ENCODE data around the gene FBP1. TPM values are rescaled to one million over a fixed set of nuclear protein-coding genes. Genes with fewer than 3 reads are reported as not detected.
"Not testable (repeated sequence)": the region's sequence is repeated elsewhere in the genome, so short reads cannot be mapped to it uniquely, and the experiment has no call there.

Gene FBP1
- total RNA-seq, 1 donor from 2014 or later = 13.6 TPM

- no peak for DNase-seq (ENCODE audit: low spot score)
- ATAC-seq = no peak
- intact Hi-C loops (cut with DNase I) = no loop called here
These were observed 12.0 kb downstream of the FBP1 start for GRCh38 chr9:94627287-94627686.

- ATAC-seq (no peak), DNase-seq (ENCODE audit: low spot score) (no peak)
- intact Hi-C loops (cut with DNase I) = no loop called here
These were observed 13.5 kb downstream of the FBP1 start for GRCh38 chr9:94625835-94626234.

GRCh38 chr9:94624629-94625028, 14.7 kb downstream of the FBP1 start:
- DNase-seq (ENCODE audit: low spot score) (no peak), ATAC-seq (no peak)
- intact Hi-C loops (cut with DNase I) = no loop called here

DNA sequence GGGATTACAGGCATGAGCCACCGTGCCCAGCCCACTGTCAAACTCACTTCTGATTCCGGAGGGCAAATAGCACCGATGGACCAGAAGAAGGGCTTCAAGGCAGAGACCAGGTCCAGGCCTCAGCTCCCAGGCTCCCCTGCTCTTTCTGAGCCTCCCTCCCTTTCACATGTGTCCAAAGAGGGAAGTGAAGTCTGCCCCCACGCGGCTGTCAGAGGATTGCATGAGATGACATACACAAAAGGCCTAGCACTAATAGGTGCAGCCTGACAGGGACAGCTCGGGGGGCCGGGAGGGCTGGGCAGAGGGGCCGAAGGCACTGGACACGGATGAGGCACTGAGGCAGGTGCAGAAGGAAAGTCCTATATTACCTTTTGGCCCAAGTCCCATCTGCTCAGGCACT, 16.1 kb downstream of the FBP1 start:
- intact Hi-C loops (cut with DNase I) = no loop called here
- DNase-seq (ENCODE audit: low spot score) (no peak), ATAC-seq (no peak)

DNA sequence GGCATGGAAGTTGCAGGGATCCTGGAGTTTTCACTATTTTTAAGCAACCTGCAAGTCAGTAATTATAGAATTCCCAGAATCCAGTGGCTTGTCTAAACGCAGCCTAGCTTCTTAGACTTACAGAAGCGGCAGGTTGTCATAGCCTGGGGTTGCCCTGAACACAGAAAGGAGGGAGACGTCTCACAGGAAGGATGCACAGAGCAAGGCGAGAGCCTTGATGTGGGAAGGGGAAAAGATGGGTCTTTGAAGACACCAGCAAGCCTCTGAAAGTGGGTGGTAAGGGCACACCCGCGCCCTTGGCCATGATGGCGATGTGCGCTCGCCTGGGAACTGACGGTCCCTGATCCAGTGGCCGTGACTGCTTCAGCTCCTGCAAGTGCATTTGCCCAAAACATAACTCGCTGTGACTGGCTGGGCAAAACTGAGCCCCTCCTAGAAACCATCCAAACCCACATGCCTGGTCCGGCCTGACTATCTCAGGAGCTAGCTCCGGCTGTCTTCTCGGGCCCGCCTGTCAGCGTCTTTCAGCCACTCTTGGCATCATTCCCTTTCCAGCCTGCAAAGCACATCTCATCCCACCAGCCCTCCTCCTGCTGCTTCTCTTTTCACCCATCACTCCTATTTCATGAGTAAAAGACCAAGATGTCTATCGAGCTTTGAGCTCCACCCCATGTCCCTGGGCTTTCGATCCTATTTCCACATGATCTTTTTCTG, 17.1 kb downstream of the FBP1 start:
- ATAC-seq = no peak
- no peak for DNase-seq (ENCODE audit: low spot score)
- intact Hi-C loops (cut with DNase I) = no loop called here

GRCh38 chr9:94619026-94619425, 20.3 kb downstream of the FBP1 start:
- DNase-seq (ENCODE audit: low spot score) = no peak
- intact Hi-C loops (cut with DNase I) = no loop called here
- ATAC-seq = peak; percentile 22

- intact Hi-C loops (cut with DNase I) = no loop called here
- no peak for DNase-seq (ENCODE audit: low spot score)
- ATAC-seq = no peak
These were observed 26.3 kb downstream of the FBP1 start for GRCh38 chr9:94613003-94613402.

GRCh38 chr9:94612071-94612470, 27.2 kb downstream of the FBP1 start:
- DNase-seq (ENCODE audit: low spot score) = no peak
- no peak for ATAC-seq
- intact Hi-C loops (cut with DNase I) = no loop called here

- no peak for DNase-seq (ENCODE audit: low spot score)
- intact Hi-C loops (cut with DNase I) = no loop called here
- ATAC-seq = no peak
These were observed 27.7 kb downstream of the FBP1 start for GRCh38 chr9:94611638-94612068.

GRCh38 chr9:94610181-94610606, 29.1 kb downstream of the FBP1 start:
- intact Hi-C loops (cut with DNase I) = no loop called here
- no peak for ATAC-seq

GRCh38 chr9:94607423-94607691, 32.0 kb downstream of the FBP1 start:
- intact Hi-C loops (cut with DNase I) = no loop called here
- ATAC-seq (no peak), DNase-seq (ENCODE audit: low spot score) (no peak)

More at GRCh38 chr9:94610181-94610606, 29.1 kb downstream of the FBP1 start:
- no peak for DNase-seq (ENCODE audit: low spot score)

GRCh38 chr9:94606646-94607422, 32.5 kb downstream of the FBP1 start:
- no peak for ATAC-seq
- intact Hi-C loops (cut with DNase I) = no loop called here
- DNase-seq (ENCODE audit: low spot score) = no peak

DNA sequence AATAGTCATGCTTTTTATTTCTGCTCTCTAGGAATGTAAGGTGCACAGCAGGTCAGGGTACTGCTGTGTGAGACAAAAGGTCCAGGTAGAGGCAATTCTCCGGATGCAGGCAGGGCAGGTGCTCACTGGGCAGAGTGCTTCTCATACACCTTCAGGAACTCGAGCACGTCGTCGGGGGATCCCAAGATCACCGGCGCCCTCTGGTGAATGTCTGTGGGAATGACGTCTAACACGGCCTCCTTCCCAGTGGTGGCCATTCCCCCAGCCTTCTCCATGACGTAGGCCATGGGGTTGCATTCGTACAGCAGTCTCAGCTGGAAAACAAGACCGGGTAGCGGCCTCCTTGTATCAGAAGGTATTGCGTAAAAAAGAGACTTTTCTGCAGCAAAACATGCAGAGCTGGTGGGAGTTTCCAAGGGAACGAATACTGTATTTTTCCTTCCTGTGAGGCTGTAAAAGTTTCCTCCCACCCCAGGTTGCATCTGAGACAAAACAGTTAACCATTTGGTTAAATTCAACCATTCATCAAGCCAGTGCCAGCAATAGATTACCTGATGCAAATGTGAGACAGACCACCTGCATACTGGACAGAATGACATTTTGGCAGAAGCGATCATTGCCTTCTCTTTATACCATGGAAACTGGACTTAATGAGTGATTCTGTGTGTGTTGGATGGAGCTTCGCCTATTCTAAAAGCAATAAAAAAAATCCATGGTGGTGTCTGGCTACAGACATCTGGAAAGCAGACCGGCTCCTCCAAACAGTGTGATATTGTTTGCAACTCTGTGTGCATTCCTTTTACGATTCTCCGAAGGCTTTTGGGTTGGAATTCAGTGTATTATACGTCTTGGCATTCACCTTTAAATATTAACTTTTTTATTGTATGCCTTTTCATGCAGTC, 35.8 kb downstream of the FBP1 start:
- peak; percentile 91 for DNase-seq (ENCODE audit: low spot score)
- intact Hi-C loops (cut with DNase I) = no loop called here
- ATAC-seq = peak; percentile 97

DNA sequence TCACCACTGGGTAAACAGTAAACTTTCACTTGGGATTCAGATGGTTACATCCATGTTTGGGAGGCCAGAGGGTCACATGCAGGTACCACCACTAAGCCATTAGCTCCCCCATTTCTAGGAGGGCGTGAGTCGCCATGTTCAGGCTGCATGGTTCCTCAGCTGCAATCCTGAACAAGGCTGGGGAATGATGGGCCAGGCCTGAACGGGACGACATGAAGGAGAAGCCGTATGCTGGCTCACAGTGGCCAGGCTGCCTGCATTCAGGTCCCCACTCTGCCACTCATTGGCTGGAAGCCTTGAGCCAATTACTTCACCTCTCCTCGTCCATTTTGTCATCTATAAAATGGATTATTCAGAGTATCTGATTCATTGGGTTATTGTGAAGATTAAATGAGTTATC, 36.7 kb downstream of the FBP1 start:
- ATAC-seq (no peak), DNase-seq (ENCODE audit: low spot score) (no peak)
- intact Hi-C loops (cut with DNase I) = no loop called here

DNA sequence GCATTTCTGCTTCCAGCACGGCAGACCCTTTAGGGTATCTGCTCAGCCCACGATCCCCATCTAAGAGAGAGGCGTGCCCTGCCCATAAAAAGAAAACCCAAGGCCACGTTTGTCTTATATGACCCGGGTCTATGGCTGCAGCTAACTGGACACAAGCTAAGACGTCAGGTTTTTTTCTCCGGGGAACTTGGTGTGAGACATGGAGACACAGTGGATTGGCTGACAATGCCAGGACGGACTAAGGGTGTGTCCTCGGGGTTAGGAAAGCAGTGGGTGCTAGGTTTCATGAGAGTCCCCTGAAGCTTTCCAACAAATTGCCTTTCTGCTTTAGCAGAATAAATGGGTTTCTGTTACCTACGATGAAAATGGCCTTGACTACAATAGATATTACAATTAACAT, 38.6 kb downstream of the FBP1 start:
- ATAC-seq = no peak
- DNase-seq (ENCODE audit: low spot score) = no peak
- intact Hi-C loops (cut with DNase I) = no loop called here

DNA sequence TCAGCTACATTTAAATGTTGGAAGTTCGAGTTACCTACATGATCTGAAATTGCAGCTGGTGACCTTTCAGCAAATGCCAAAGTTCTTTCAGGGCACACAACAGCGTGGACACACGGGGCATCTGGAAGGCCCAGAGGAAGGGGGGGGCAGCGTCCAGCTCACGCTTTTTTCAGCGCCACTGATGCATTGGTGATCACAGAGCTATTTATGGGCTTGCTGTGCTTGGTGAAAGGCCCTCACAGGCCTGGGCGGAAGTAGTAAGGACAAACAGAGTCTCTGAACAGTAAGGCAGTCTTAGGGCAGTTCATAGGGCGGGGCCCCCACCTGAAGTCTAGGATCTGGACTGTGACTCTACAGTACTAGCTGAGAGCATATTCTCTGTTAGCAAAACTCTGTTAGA, 39.1 kb downstream of the FBP1 start:
- DNase-seq (ENCODE audit: low spot score) (no peak), ATAC-seq (no peak)
- intact Hi-C loops (cut with DNase I) = no loop called here

DNA sequence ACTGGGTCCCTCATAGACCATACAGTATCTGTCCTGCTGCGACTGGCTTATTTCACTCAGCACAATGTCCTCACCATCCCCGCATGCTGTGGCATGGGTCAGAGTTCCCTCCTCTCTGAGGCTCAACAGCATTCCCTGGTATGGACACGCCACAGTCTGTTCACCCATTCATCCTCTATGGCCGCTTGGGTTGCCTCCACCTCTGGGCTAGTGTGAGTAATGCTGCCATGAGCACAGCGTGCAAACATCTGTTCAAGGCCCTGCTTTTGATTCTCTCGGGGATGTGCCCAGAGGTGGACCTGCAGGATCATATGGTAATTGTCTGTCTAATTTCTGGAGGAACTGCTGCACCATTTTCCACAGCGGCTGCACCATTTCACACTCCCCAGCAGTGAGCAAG, 40.2 kb downstream of the FBP1 start:
- ATAC-seq = no peak
- intact Hi-C loops (cut with DNase I) = no loop called here
- no peak for DNase-seq (ENCODE audit: low spot score)

- ATAC-seq (no peak), DNase-seq (ENCODE audit: low spot score) (no peak)
- intact Hi-C loops (cut with DNase I) = no loop called here
These were observed 45.6 kb downstream of the FBP1 start, which contains the start of gene FBP2 for GRCh38 chr9:94593459-94594345. FBP2 (minus strand) TSS chr9:94593824; CDS start chr9:94593726, 98 bp downstream.

DNA sequence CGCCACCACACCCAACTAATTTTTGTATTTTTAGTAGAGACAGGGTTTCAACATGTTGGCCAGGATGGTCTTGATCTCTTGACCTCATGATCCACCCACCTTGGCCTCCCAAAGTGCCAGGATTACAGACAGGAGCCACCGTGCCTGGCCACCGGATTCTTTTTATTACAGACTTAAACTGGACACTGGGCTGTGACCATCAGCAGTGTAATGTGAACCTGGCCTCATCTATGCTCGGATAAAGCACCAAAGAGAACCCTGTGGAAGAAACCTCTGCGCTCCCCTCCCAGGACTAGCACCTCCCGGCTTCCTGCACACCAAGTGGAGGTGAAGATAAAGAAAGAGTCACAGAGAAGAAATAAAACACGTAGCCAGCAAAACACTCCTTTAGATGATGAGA, 46.6 kb downstream of the FBP1 start:
- DNase-seq (ENCODE audit: low spot score); intact Hi-C loops (cut with DNase I); ATAC-seq: not testable (repeated sequence)

Measured in sciatic nerve (tissue), 2 donors.